ENCODE data around the gene PTPRCAP. TPM values are rescaled to one million over a fixed set of nuclear protein-coding genes. Genes with fewer than 3 reads are reported as not detected.

Gene PTPRCAP
- total RNA-seq, 1 donor from 2014 or later, result 1.2 TPM

DNA sequence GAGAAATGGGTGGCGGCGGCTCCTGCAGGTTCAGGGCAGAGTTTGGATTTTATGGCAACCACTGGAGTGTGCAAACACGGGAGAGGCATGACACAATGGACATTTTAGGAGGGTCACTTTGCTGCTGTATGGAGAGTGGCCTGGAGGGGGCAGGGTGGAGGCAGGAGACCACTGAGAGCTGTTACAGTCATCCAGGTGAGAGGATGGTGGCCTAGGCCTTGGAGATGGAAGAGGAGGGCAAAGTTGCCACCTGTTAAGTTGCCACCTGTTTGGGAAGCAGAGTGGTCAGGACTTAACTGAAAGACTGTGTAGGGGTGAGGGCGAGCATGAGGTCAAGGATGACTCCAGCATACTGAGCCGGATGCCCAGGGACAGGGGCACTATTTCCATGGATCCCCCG is 48.0 kb downstream of the PTPRCAP start:
- Mint-ChIP-seq H3K27me3 (ENCODE audit: unreplicated experiment) (peaks cover 6% of the 10 kb centered on the region), H3K36me3 (ENCODE audit: unreplicated experiment) (no peaks in the 10 kb centered on the region), H3K27ac (ENCODE audit: unreplicated experiment) (peak overlapping the region; percentile 7), H3K4me1 (ENCODE audit: unreplicated experiment) (peaks cover 34% of the 10 kb centered on the region), H3K9me3 (ENCODE audit: unreplicated experiment) (no peaks in the 10 kb centered on the region), H3K4me3 (ENCODE audit: unreplicated experiment) (peak overlapping the region; percentile 70)
- TF ChIP-seq, protein P1, sequence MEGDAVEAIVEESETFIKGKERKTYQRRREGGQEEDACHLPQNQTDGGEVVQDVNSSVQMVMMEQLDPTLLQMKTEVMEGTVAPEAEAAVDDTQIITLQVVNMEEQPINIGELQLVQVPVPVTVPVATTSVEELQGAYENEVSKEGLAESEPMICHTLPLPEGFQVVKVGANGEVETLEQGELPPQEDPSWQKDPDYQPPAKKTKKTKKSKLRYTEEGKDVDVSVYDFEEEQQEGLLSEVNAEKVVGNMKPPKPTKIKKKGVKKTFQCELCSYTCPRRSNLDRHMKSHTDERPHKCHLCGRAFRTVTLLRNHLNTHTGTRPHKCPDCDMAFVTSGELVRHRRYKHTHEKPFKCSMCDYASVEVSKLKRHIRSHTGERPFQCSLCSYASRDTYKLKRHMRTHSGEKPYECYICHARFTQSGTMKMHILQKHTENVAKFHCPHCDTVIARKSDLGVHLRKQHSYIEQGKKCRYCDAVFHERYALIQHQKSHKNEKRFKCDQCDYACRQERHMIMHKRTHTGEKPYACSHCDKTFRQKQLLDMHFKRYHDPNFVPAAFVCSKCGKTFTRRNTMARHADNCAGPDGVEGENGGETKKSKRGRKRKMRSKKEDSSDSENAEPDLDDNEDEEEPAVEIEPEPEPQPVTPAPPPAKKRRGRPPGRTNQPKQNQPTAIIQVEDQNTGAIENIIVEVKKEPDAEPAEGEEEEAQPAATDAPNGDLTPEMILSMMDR (IDR thresholded peaks at IDR 0.05), result peak; percentile 63
- no peak for DNase-seq (ENCODE audit: extremely low spot score, unreplicated experiment)

DNA sequence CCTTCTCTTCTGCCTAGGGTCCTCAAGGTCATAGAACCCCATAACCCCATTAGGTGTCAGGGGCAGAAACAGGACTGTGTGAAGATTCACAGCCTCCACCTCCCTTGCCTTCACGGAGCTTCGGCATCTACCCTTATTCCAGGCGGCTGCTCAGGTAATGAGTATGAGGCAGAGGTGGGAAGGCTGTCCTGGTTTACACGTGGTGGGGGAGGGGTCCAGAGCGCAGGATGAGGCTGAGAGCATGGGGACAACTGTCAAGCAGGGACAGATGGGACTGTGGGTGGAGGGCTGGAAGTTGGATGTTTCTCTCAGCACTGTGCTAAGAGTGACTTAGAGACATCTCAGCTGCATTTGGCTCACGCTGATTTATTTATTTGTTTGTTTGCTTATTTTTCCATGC is 50.0 kb downstream of the PTPRCAP start:
- TF ChIP-seq, protein P1 (IDR thresholded peaks at IDR 0.05), result no peak
- Mint-ChIP-seq H3K27me3 (ENCODE audit: unreplicated experiment) (peaks cover 6% of the 10 kb centered on the region), H3K4me3 (ENCODE audit: unreplicated experiment) (no peak overlapping the region), H3K36me3 (ENCODE audit: unreplicated experiment) (no peaks in the 10 kb centered on the region), H3K27ac (ENCODE audit: unreplicated experiment) (no peak overlapping the region), H3K4me1 (ENCODE audit: unreplicated experiment) (peaks cover 28% of the 10 kb centered on the region), H3K9me3 (ENCODE audit: unreplicated experiment) (no peaks in the 10 kb centered on the region)
- no peak for DNase-seq (ENCODE audit: extremely low spot score, unreplicated experiment)

DNA sequence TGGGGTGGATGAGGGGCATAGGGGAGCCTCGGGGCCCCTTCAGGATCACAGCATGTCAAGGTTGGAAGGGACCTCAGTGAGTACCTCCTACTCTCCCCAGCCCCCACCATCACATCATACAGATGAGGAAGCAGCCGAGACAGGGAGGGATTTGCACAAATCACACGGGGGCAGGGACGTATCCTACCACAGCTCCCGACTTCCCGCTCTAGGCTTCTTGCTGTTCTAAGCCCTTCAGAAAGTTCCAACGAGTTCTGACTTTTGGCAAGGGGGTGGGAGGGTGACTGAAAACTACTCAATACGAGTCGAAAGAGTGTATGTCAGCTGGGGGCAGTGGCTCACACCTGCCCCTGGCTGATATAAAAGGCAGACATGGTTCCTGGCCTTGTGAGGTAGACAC is 50.4 kb downstream of the PTPRCAP start:
- H3K9me3 Mint-ChIP-seq (ENCODE audit: unreplicated experiment), result no peaks in the 10 kb centered on the region
- H3K27me3 Mint-ChIP-seq (ENCODE audit: unreplicated experiment), result peaks cover 6% of the 10 kb centered on the region
- no peaks in the 10 kb centered on the region for H3K36me3 Mint-ChIP-seq (ENCODE audit: unreplicated experiment)
- DNase-seq (ENCODE audit: extremely low spot score, unreplicated experiment), result no peak
- TF ChIP-seq, protein P1 (IDR thresholded peaks at IDR 0.05), result no peak
- no peak overlapping the region for H3K27ac Mint-ChIP-seq (ENCODE audit: unreplicated experiment)
- peaks cover 28% of the 10 kb centered on the region for H3K4me1 Mint-ChIP-seq (ENCODE audit: unreplicated experiment)
- no peak overlapping the region for H3K4me3 Mint-ChIP-seq (ENCODE audit: unreplicated experiment)

Other genes with a start within 250 kb of the PTPRCAP start
- gene GRK2, start 171.2 kb downstream of the PTPRCAP start, total RNA-seq, result 41.5 and 45.0 TPM in 2 replicates
- 54.3 and 56.2 TPM in 2 replicates for gene ANKRD13D, start 148.4 kb downstream of the PTPRCAP start, total RNA-seq
- 28.5 and 28.6 TPM in 2 replicates for gene SSH3, start 134.2 kb downstream of the PTPRCAP start, total RNA-seq
- gene POLD4, start 84.1 kb downstream of the PTPRCAP start, total RNA-seq, result 53.2 and 64.0 TPM in 2 replicates
- gene CLCF1, start 64.1 kb downstream of the PTPRCAP start, total RNA-seq, result 7.2 and 7.8 TPM in 2 replicates
- 18.5 TPM in 2 replicates for gene RAD9A, start 45.7 kb downstream of the PTPRCAP start, total RNA-seq
- gene PPP1CA, start 35.8 kb downstream of the PTPRCAP start, total RNA-seq, result 132 and 140 TPM in 2 replicates
- not detected in 2 replicates for gene TBC1D10C, start 33.6 kb downstream of the PTPRCAP start, total RNA-seq
- gene CARNS1, start 22.0 kb downstream of the PTPRCAP start, total RNA-seq, result 0.24 and 0.27 TPM in 2 replicates
- 42.7 and 49.5 TPM in 2 replicates for gene RPS6KB2, start 9.2 kb downstream of the PTPRCAP start, total RNA-seq
- 114 and 116 TPM in 2 replicates for gene CORO1B, start 5.8 kb upstream of the PTPRCAP start, total RNA-seq
- not detected in 2 replicates for gene GPR152, start 15.0 kb upstream of the PTPRCAP start, total RNA-seq
- 0.35 TPM in 1 of 2 replicates, not detected in the other for gene CABP4, start 17.7 kb upstream of the PTPRCAP start, total RNA-seq
- gene TMEM134, start 31.6 kb upstream of the PTPRCAP start, total RNA-seq, result 51.4 and 54.5 TPM in 2 replicates
- 76.5 and 79.9 TPM in 2 replicates for gene AIP, start 45.3 kb upstream of the PTPRCAP start, total RNA-seq
- 46.7 and 46.9 TPM in 2 replicates for gene PITPNM1, start 67.7 kb upstream of the PTPRCAP start, total RNA-seq
- 32.2 and 37.4 TPM in 2 replicates for gene CDK2AP2, start 70.5 kb upstream of the PTPRCAP start, total RNA-seq
- not detected in 2 replicates for gene CABP2, start 85.8 kb upstream of the PTPRCAP start, total RNA-seq
- gene GSTP1, start 146.1 kb upstream of the PTPRCAP start, total RNA-seq, result 509 and 544 TPM in 2 replicates
- gene NDUFV1, start 169.3 kb upstream of the PTPRCAP start, total RNA-seq, result 180 and 185 TPM in 2 replicates
- 5.9 and 8.0 TPM in 2 replicates for gene NUDT8, start 192.3 kb upstream of the PTPRCAP start, total RNA-seq
- gene TBX10, start 202.1 kb upstream of the PTPRCAP start, total RNA-seq, result not detected in 2 replicates
- not detected in 2 replicates for gene ACY3, start 213.0 kb upstream of the PTPRCAP start, total RNA-seq
- not detected in 2 replicates for gene ALDH3B2, start 236.9 kb upstream of the PTPRCAP start, total RNA-seq

Measured in osteocyte (in vitro differentiated cells).